Fibroblast of skin of back (primary cell): Measurements from ENCODE around the gene LARP1B.
"Not testable (repeated sequence)": the region's sequence is repeated elsewhere in the genome, so short reads cannot be mapped to it uniquely, and the experiment has no call there.

Source experiments
- DNase-seq: peaks from one replicate; pipeline ENCODE4 v3.0.0-alpha.2; 2013

The LARP1B gene

GRCh38 chr4:128135391-128135790 is 74.3 kb downstream of the LARP1B start:
- DNase-seq: no peak

GRCh38 chr4:128141866-128142265 is 80.8 kb downstream of the LARP1B start:
- no peak for DNase-seq

- DNase-seq: no peak
Observed at GRCh38 chr4:128145727-128146126, 84.6 kb downstream of the LARP1B start.

- DNase-seq: no peak
Observed at GRCh38 chr4:128153800-128154199, 92.7 kb downstream of the LARP1B start.

- no peak for DNase-seq
Observed at GRCh38 chr4:128155231-128155855, 94.2 kb downstream of the LARP1B start.

GRCh38 chr4:128155874-128156456 is 94.9 kb downstream of the LARP1B start:
- DNase-seq: no peak

- DNase-seq: not testable (repeated sequence)
Observed at GRCh38 chr4:128156472-128156871, 95.4 kb downstream of the LARP1B start.

- no peak for DNase-seq
Observed at GRCh38 chr4:128158894-128159293, 97.8 kb downstream of the LARP1B start.

- DNase-seq: no peak
Observed at GRCh38 chr4:128159967-128160366, 98.9 kb downstream of the LARP1B start.

- DNase-seq: no peak
Observed at GRCh38 chr4:128161138-128161537, 100.0 kb downstream of the LARP1B start.

GRCh38 chr4:128162434-128162833 is 101.3 kb downstream of the LARP1B start:
- DNase-seq: peak; percentile 41

- DNase-seq: peak; percentile 63
Observed at GRCh38 chr4:128163177-128164117, 102.3 kb downstream of the LARP1B start.

- DNase-seq: no peak
Observed at GRCh38 chr4:128166982-128167381, 105.9 kb downstream of the LARP1B start.

GRCh38 chr4:128168701-128169100 is 107.6 kb downstream of the LARP1B start:
- DNase-seq: no peak

- DNase-seq: no peak
Observed at GRCh38 chr4:128169245-128169644, 108.1 kb downstream of the LARP1B start.

- DNase-seq: no peak
Observed at GRCh38 chr4:128176643-128177042, 115.5 kb downstream of the LARP1B start.

- no peak for DNase-seq
Observed at GRCh38 chr4:128177498-128177897, 116.4 kb downstream of the LARP1B start.

- no peak for DNase-seq
Observed at GRCh38 chr4:128186623-128187022, 125.5 kb downstream of the LARP1B start.

- DNase-seq: peak; percentile 72
Observed at GRCh38 chr4:128191115-128191781, 130.1 kb downstream of the LARP1B start.

- peak; percentile 82 for DNase-seq
Observed at GRCh38 chr4:128220286-128221235, 159.4 kb downstream of the LARP1B start.

- DNase-seq: no peak
Observed at GRCh38 chr4:128221586-128221985, 160.5 kb downstream of the LARP1B start.

- DNase-seq: peak; percentile 85
Observed at GRCh38 chr4:128225148-128225547, 164.0 kb downstream of the LARP1B start.
